DOHH2 (cell line): ENCODE measurements around the gene PIWIL4.

ENCODE experiments used
- H3F3A ChIP-seq: fragments of 200-600 bp; sonication (generic), shearing (Covaris generic); 2 replicates; pipeline ENCODE4 v1.6.0; 2016; ENCODE audit warnings: antibody characterized with exemption, mild to moderate bottlenecking; ENCODE audit not compliant: control insufficient read depth, insufficient read depth
- H3K27ac ChIP-seq: fragments of 200-600 bp; sonication (generic); 2 replicates; pipeline ENCODE4 v1.5.1; 2014; ENCODE audit warnings: low read depth, mild to moderate bottlenecking, low read length, moderate library complexity
- H3K27me3 ChIP-seq: fragments of 200-600 bp; sonication (generic); 2 replicates; pipeline ENCODE4 v1.6.1; 2014; ENCODE audit warnings: mild to moderate bottlenecking, low read length, mixed read lengths; ENCODE audit not compliant: control insufficient read depth
- H3K36me3 ChIP-seq: fragments of 200-600 bp; sonication (generic); 2 replicates; pipeline ENCODE4 v1.6.1; 2014; ENCODE audit warnings: mild to moderate bottlenecking, low read length, moderate library complexity, mixed read lengths; ENCODE audit not compliant: control insufficient read depth
- H3K4me1 ChIP-seq: fragments of 200-600 bp; sonication (generic); 2 replicates; pipeline ENCODE4 v1.6.1; 2014; ENCODE audit warnings: mild to moderate bottlenecking, low read length, mixed read lengths; ENCODE audit not compliant: control insufficient read depth
- H3K4me2 ChIP-seq: fragments of 200-600 bp; sonication (generic); 2 replicates; pipeline ENCODE4 v1.6.0; 2014; ENCODE audit warnings: mild to moderate bottlenecking, low read length, moderate library complexity
- H3K4me3 ChIP-seq: fragments of 200-600 bp; sonication (generic); 2 replicates; pipeline ENCODE4 v1.5.1; 2014; ENCODE audit warnings: mild to moderate bottlenecking, low read length, mixed read lengths
- H3K79me2 ChIP-seq: fragments of 200-600 bp; sonication (generic); 2 replicates; pipeline ENCODE4 v1.6.1; 2014; ENCODE audit warnings: mild to moderate bottlenecking, low read length, mixed read lengths; ENCODE audit not compliant: control insufficient read depth
- H3K9me2 ChIP-seq: fragments of 200-600 bp; sonication (generic); replicated peaks from 2 replicates; pipeline ENCODE4 v1.6.1; 2014; ENCODE audit warnings: mild to moderate bottlenecking, low read length, mixed read lengths; ENCODE audit not compliant: control insufficient read depth
- H3K9me3 ChIP-seq: fragments of 200-600 bp; sonication (generic); 2 replicates; pipeline ENCODE4 v1.6.1; 2014; ENCODE audit warnings: antibody characterized with exemption, low read length, mixed read lengths; ENCODE audit not compliant: control insufficient read depth, insufficient read depth
- H4K20me1 ChIP-seq: fragments of 200-600 bp; sonication (generic); 2 replicates; pipeline ENCODE4 v1.6.0; 2014; ENCODE audit warnings: low read depth, mild to moderate bottlenecking, antibody characterized with exemption, low read length, moderate library complexity; ENCODE audit not compliant: control insufficient read depth, insufficient read depth
- CTCF ChIP-seq: fragments of 200-600 bp; sonication (generic); IDR thresholded peaks from one replicate; pipeline ENCODE4 v1.5.1; 2014; ENCODE audit warnings: antibody characterized with exemption, mild to moderate bottlenecking, low read depth, low read length; ENCODE audit not compliant: poor library complexity, severe bottlenecking
- EZH2phosphoT487 ChIP-seq: fragments of 200-600 bp; sonication (generic); IDR thresholded peaks from 2 replicates; pipeline ENCODE4 v1.6.1; 2017; ENCODE audit warnings: borderline replicate concordance, mild to moderate bottlenecking, antibody characterized with exemption, low read length, moderate library complexity, mixed read lengths

Gene PIWIL4

DNA sequence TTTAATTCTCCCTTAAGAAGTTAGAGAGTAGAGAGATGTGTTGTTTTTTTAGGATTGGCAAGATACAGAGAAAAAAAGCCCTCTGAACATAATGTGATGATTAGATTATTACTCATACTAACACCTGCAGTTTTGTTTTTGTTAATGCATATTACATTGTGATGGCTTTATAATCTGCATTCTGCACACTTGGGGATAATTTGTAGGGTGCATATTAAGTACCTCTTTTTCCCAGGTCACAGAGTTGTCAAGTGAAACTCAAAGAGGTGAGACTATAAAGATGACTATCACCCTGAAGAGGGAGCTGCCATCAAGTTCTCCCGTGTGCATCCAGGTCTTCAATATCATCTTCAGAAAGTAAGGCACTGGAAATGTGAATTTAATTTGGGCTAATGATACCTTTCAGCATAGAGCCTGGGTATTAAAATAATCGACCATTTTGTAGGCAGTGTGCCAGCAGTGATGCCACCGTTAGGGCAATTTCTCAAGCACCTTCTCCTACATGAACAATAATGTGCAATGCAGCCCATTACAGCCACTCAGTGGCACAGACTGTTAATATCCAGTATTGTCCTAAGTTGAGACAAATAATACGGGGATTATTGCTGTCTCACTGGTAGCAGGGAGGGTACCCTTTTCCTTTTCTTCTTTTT is 16.2 kb downstream of the PIWIL4 start:
- H3K27ac ChIP-seq = no peak overlapping the region
- H4K20me1 ChIP-seq = no peaks in the 10 kb centered on the region
- no peaks in the 10 kb centered on the region for H3F3A ChIP-seq
- no peaks in the 10 kb centered on the region for H3K27me3 ChIP-seq
- H3K36me3 ChIP-seq = no peaks in the 10 kb centered on the region
- no peak overlapping the region for H3K4me3 ChIP-seq
- H3K79me2 ChIP-seq = no peaks in the 10 kb centered on the region
- no peaks in the 10 kb centered on the region for H3K9me2 ChIP-seq
- H3K4me2 ChIP-seq = no peak overlapping the region
- H3K9me3 ChIP-seq = no peaks in the 10 kb centered on the region
- no peaks in the 10 kb centered on the region for H3K4me1 ChIP-seq
- TF ChIP-seq EZH2phosphoT487 (no peak), CTCF (no peak)

- no peaks in the 10 kb centered on the region for H4K20me1 ChIP-seq
- no peaks in the 10 kb centered on the region for H3K9me2 ChIP-seq
- no peak overlapping the region for H3K4me3 ChIP-seq
- no peaks in the 10 kb centered on the region for H3K36me3 ChIP-seq
- H3K27ac ChIP-seq = no peak overlapping the region
- H3K4me1 ChIP-seq = no peaks in the 10 kb centered on the region
- no peaks in the 10 kb centered on the region for H3K79me2 ChIP-seq
- TF ChIP-seq EZH2phosphoT487 (no peak), CTCF (no peak)
- H3K27me3 ChIP-seq = no peaks in the 10 kb centered on the region
- no peaks in the 10 kb centered on the region for H3K9me3 ChIP-seq
- no peak overlapping the region for H3K4me2 ChIP-seq
- no peaks in the 10 kb centered on the region for H3F3A ChIP-seq
These were observed 16.8 kb downstream of the PIWIL4 start for GRCh38 chr11:94583866-94584500.

DNA sequence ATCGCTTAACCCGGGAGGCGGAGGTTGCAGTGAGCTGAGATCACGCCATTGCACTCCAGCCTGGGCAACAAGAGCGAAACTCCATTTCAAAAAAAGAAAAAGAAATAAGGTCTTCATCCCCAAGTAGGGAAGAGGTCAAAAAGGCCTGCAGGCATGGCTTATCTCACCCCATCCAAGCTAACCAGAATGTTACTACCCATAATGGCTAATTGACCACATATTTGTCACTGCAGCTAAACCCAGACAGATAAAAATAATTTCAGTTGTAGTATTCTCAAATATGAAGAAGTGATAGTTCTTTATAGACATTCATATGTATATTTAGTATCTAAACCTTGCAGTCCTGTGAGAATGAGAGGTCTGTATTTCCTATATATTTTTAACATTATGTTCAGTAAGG is 17.8 kb downstream of the PIWIL4 start:
- no peaks in the 10 kb centered on the region for H3K4me1 ChIP-seq
- H3K9me3 ChIP-seq = no peaks in the 10 kb centered on the region
- TF ChIP-seq CTCF (no peak), EZH2phosphoT487 (no peak)
- H3K27ac ChIP-seq = no peak overlapping the region
- H4K20me1 ChIP-seq = no peaks in the 10 kb centered on the region
- H3K4me3 ChIP-seq = no peak overlapping the region
- H3F3A ChIP-seq = no peaks in the 10 kb centered on the region
- no peaks in the 10 kb centered on the region for H3K27me3 ChIP-seq
- no peaks in the 10 kb centered on the region for H3K79me2 ChIP-seq
- H3K36me3 ChIP-seq = no peaks in the 10 kb centered on the region
- no peaks in the 10 kb centered on the region for H3K9me2 ChIP-seq
- no peak overlapping the region for H3K4me2 ChIP-seq
